ENCODE results near the gene AGRP. TPM values are rescaled to one million over a fixed set of nuclear protein-coding genes. Genes with fewer than 3 reads are reported as not detected.

AGRP gene
- total RNA-seq, 1 experiment from 2014 or later, result not detected

DNA sequence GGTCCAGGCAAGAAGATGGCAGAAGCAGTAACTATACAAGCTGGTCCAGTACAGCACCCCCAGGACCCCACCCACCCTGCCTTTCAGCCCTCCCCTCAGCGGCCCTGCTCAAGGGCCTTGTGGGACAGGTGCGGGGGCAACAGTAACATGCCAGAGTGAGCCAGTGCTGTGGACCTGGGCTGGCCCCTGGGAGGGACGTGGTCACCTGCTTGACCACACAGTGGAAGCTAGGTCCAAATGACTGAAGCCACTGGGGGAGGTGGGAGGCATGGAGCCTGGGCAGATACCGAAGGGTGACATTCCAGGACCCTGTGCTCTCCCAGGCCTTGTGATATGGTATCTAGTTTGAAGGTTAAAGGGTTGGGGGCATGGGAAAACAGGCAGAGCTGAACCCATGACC, 19.7 kb downstream of the AGRP start:
- no peak for DNase-seq (ENCODE audit: low spot score)

- DNase-seq (ENCODE audit: low spot score), result no peak
Measured at GRCh38 chr16:67463059-67463458, 20.3 kb downstream of the AGRP start.

- no peak for DNase-seq (ENCODE audit: low spot score)
Measured at GRCh38 chr16:67462279-67462655, 21.1 kb downstream of the AGRP start.

- peak; percentile 81 for DNase-seq (ENCODE audit: low spot score)
Measured at GRCh38 chr16:67461600-67462278, 21.6 kb downstream of the AGRP start.

DNA sequence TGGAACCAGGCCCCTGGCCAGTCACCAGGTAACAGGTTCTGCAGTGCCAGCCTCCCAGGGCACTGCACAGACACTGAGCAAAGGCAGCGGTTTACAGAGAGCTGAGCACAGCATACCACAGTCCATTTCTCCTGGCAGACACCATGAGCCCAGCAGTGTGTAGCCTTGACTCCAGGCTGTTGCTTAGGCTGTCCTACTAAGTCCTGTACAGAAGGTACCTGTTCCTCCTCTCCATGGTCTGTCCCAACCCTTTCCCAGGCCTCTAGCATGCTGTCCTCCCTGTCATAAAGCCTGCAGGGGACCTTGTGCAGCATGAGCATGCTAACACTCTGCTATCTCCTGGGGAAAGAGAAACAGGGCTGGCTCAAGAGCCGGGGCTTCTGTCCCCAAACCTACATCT, 22.4 kb downstream of the AGRP start:
- DNase-seq (ENCODE audit: low spot score), result no peak

DNA sequence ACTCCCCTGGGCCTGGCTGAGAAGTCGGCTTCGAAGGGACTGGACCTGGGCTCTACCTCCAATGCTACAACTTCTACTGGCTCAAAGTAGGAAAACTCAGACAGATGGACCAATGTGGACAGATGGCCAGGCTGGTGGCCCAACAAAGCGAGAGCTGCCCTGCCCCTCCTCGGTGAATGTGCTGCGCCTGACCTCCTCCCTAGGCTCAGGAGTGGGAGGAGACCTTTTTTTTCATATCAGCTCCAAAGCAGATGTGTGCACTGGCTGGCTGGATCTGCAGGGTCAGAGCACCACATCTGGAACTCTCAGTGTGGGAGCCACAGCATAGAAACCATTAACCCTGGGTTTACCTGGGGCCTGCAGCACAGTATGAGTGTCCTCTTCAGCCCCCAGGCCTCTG, 23.2 kb downstream of the AGRP start:
- DNase-seq (ENCODE audit: low spot score), result no peak

DNA sequence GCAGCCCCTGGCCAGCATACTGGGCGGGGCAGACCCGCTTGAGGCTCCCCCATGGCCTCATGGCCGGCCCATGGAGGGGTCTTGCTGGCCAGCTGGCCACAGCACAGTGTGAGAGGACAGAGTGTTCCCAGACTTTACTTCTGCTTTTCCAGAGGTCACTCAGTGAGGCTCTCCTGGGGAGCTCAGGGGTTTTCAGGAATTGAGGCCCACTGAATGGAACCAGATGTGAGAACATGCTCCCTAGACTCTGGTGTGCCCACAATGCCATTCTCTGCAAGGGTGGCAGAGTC, 23.5 kb downstream of the AGRP start:
- no peak for DNase-seq (ENCODE audit: low spot score)

- DNase-seq (ENCODE audit: low spot score), result peak; percentile 21
Measured at GRCh38 chr16:67459066-67459860, 24.1 kb downstream of the AGRP start.

- no peak for DNase-seq (ENCODE audit: low spot score)
Measured at GRCh38 chr16:67458121-67458641, 25.2 kb downstream of the AGRP start.

DNA sequence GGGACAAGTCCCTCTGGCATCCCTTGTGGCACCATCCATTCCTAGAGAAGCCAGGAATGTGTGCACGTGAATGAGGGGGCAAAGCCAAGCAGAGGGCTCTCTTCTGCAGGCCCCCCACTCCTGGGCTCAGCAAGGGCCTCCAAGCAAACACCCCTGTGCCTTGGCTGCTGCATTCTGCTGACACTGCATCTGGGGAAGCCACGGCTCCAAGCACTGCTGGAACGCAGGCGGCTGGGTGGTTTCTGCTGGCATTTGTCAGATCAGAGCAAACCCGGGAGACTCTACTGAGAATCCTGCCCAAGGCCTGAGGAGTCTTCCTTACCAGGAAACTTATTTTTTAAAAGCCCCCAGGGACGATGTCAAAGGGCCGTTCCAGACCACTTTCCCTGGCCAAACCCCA, 25.7 kb downstream of the AGRP start:
- no peak for DNase-seq (ENCODE audit: low spot score)

GRCh38 chr16:67456391-67457081, 26.8 kb downstream of the AGRP start:
- DNase-seq (ENCODE audit: low spot score), result no peak

DNA sequence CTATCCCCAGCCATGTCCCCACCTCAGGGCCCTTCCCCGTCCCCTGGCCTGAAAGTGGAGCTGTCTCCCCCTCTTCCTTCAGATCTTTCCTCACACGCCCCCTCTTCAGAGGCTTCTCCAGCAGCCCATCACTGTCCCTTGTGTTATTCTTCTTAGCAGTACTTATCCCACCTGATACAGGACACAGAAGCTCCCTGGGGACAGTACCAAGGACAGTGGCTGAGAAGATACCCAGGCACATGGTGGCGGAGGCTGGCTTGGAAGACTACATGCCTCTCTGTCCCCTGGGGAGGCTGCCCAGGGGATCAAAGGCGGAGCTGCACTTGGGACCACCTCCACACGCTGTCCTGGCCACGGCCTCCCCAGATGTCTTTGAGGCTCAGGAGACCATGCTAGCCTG, 28.5 kb downstream of the AGRP start:
- DNase-seq (ENCODE audit: low spot score), result no peak

GRCh38 chr16:67454104-67454503, 29.2 kb downstream of the AGRP start:
- DNase-seq (ENCODE audit: low spot score), result no peak

DNA sequence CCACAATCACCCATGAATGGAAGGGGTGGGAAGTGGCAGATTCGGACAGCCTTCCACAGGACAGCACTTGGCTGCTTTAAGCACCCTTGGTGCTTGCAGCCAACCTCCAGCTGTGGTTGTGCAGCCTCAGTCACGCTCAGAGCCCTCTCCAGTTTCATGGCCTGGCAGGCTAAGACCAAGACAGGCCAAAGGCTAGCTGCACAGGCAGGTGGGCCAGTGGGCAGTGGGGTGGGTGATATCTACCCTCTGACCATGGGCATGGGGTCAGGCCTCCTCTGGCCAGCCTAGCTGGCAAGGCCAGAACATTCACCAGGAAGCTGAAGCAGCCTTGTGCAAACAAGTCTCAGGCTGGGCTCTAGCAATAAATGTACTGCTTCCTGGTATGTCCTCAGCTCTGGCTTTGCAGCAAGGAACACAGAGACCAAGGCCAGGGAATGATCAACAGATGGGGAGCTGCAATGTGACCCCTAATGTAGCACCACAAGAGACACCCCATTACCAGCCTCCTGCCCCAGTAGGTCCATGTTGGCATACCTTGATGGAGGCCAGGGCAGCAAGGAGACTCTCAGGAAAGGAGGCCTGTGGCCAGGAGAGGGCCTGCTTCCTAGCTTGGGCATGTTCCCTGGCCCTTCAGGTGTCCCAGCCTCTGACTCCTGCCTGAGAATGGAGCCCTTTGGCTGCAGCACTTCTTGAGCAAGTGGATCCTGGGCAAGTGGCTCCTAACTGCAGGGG, 31.5 kb downstream of the AGRP start:
- DNase-seq (ENCODE audit: low spot score), result peak; percentile 39

DNA sequence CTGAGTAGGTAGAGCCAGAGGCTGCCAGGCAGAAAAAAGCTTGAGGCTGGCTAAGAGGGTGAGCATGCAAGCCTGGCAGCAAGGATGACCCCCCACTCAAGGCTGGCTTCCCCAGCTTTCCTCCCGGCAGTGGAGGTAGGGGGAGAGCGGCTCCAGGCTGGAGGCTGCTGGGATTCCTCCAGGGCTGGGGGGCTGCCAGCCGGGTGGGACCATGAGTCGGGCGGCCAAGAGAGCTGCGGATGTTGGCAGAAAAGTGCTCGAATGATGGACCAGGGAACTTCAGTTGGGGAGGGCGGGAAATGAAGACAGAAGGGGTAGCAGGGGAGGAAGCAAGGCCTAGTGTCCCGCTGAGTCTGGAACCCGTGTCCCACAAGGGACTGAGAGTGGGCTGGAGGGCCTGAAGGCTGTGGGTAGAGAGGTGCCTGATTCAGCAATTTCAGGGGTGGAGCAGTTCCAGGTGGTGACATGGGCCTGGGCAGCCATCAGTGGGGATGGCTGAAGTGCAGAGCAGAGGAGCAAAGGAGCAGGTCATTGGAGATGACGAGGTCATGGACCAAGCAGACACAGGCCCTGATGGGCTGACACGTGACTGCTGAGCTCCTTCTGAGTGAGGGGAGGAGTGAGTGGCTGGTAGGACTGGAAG, 32.2 kb downstream of the AGRP start:
- no peak for DNase-seq (ENCODE audit: low spot score)

GRCh38 chr16:67449739-67450138, 33.6 kb downstream of the AGRP start:
- no peak for DNase-seq (ENCODE audit: low spot score)

DNA sequence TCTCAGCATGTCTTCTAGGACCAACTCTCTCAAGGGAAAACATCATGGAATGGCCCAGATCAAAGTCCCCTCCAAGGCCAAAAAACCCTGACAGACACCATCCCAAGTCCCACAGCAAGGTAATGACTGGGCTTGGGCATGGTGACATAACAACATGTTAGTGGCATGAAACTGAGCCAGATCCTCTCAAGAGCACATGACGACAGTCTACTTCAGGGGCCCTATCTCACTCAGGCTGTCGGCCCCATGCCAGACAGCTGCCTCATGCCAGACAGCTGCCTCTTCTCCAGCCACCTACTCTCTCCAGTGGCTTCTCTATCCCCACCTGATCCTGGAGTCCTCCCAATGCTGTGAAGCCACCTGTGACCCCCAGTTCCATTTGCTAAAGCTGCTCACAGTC, 34.0 kb downstream of the AGRP start:
- DNase-seq (ENCODE audit: low spot score), result no peak

DNA sequence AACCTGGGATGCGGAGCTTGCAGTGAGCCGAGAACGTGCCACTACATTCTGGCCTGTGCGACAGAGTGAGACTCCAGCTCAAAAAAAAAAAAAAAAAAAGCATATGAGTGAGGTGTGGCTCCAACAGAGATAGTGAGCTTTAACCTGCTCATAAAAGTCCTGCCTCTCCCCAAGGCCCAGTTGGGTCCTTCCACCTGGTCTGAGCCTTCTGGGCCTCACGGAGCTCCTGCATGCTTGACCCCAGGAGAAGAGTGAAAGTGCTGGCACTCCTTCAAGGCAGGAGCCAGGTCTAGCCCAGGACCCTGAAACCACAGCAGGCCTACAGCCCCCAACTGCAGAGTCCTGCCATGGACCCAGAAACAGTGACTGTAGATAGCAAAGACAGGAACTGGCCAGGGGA, 34.8 kb downstream of the AGRP start:
- DNase-seq (ENCODE audit: low spot score), result no peak

- DNase-seq (ENCODE audit: low spot score), result peak; percentile 51
Measured at GRCh38 chr16:67447508-67448076, 35.8 kb downstream of the AGRP start.

- no peak for DNase-seq (ENCODE audit: low spot score)
Measured at GRCh38 chr16:67446968-67447507, 36.3 kb downstream of the AGRP start.
